ENCODE results near the gene SLC22A4.

DNA sequence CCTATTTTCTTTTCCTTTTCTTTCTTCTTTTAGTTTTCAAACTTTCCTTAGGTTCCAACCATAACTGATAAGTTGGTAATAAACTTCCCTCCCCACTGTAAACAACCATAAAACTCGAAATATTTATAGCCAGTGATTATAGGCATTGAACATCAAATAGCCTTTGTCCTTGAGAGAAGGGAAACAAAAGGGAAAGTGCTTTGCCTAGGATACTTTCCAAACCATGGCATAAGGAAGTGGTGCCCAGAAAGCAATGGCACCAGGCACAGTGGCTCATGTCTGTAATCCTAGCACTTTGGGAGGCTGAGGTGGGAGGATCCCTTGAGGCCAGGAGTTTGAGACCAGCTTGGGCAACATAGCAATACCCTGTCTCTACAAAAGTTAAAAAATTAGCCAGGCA is 48.6 kb upstream of the SLC22A4 start:
- TF ChIP-seq, protein P1, sequence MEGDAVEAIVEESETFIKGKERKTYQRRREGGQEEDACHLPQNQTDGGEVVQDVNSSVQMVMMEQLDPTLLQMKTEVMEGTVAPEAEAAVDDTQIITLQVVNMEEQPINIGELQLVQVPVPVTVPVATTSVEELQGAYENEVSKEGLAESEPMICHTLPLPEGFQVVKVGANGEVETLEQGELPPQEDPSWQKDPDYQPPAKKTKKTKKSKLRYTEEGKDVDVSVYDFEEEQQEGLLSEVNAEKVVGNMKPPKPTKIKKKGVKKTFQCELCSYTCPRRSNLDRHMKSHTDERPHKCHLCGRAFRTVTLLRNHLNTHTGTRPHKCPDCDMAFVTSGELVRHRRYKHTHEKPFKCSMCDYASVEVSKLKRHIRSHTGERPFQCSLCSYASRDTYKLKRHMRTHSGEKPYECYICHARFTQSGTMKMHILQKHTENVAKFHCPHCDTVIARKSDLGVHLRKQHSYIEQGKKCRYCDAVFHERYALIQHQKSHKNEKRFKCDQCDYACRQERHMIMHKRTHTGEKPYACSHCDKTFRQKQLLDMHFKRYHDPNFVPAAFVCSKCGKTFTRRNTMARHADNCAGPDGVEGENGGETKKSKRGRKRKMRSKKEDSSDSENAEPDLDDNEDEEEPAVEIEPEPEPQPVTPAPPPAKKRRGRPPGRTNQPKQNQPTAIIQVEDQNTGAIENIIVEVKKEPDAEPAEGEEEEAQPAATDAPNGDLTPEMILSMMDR (IDR thresholded peaks at IDR 0.05), result no peak
- no peak for TF ChIP-seq EZH2 (IDR thresholded peaks at IDR 0.05)
